ENCODE measurements around the gene PIGQ.

- TF ChIP-seq POLR2A (IDR thresholded peaks at IDR 0.05), result no peak
- TF ChIP-seq POLR2AphosphoS5 (IDR thresholded peaks at IDR 0.05), result no peak
- TF ChIP-seq EP300 (IDR thresholded peaks at IDR 0.05), result no peak
These were observed 8.4 kb upstream of the PIGQ start for GRCh38 chr16:561413-561794.
